KBM-7 (cell line): ENCODE measurements around the gene RPL7A.
A peak's percentile ranks its signal among the peaks of the same experiment; 100 is the strongest.
"Not testable (repeated sequence)": the region's sequence is repeated elsewhere in the genome, so short reads cannot be mapped to it uniquely, and the experiment has no call there.

Experiments
- DNase-seq: peaks from one replicate; pipeline ENCODE4 v3.0.0-alpha.2; 2015
- in situ Hi-C: fragments of 300-500 bp; cut with MboI; formaldehyde crosslinking; loops from 2 replicates; pipeline ENCODE4 v1.14.3; 2020; ENCODE audit warnings: low sequenced_read_pairs, low pct_unique_long_range_greater_than_20kb, mixed read lengths

RPL7A gene

GRCh38 chr9:133378408-133378962 is 30.5 kb downstream of the RPL7A start:
- in situ Hi-C loops: no loop called here

GRCh38 chr9:133379153-133380086 is 31.4 kb downstream of the RPL7A start:
- in situ Hi-C loops: no loop called here
- no peak for DNase-seq

More at GRCh38 chr9:133378408-133378962, 30.5 kb downstream of the RPL7A start:
- no peak for DNase-seq

GRCh38 chr9:133380734-133381133 is 32.7 kb downstream of the RPL7A start:
- in situ Hi-C loops: no loop called here
- no peak for DNase-seq

- in situ Hi-C loops: no loop called here
- DNase-seq: no peak
Measured at GRCh38 chr9:133382507-133383141, 34.6 kb downstream of the RPL7A start.

- DNase-seq: no peak
- in situ Hi-C loops: no loop called here
Measured at GRCh38 chr9:133383438-133383837, 35.4 kb downstream of the RPL7A start.

- no peak for DNase-seq
- in situ Hi-C loops: no loop called here
Measured at GRCh38 chr9:133384736-133385321, 36.8 kb downstream of the RPL7A start.

DNA sequence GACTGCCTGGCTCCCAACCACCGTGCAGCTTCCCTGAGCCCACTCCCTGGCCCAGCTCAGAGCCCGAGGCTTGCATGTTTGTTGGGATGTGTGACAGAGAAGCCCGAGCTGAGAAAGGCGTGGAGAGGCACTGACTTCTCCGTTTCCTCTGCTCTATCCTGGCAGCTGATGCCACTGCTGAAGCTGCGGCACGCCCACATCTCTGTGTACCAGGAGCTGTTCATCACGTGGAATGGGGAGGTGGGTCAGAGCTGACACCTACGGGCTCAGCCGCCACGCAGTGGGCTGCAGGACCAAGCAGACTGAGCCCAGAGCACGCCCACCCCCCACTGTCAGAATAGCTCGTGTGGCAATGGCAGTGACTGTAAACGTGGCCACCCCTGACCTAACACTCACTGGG is 37.4 kb downstream of the RPL7A start:
- in situ Hi-C loops: no loop called here

GRCh38 chr9:133386338-133386737 is 38.3 kb downstream of the RPL7A start:
- no peak for DNase-seq
- in situ Hi-C loops: no loop called here

More for the DNA sequence above, 37.4 kb downstream of the RPL7A start:
- no peak for DNase-seq

DNA sequence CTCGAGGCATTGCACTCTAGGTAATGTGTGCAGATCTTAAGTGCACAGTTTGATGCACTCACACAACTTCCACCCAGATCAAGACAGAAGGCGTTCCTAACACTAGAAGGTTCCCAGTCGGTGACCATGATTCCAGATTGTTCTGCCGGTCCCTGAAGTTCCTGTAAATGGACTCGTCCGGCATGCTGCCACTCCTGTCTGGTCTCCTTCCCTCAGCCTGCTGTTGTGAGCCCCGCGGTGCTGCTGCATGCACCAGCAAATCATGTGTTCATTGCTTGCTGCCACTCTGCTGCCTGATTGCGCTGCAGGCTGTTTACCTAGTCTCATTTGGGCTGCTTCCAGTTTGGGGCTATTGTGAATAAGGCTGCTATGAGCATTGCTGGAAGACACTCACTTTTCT is 39.7 kb downstream of the RPL7A start:
- in situ Hi-C loops: no loop called here
- DNase-seq: no peak

DNA sequence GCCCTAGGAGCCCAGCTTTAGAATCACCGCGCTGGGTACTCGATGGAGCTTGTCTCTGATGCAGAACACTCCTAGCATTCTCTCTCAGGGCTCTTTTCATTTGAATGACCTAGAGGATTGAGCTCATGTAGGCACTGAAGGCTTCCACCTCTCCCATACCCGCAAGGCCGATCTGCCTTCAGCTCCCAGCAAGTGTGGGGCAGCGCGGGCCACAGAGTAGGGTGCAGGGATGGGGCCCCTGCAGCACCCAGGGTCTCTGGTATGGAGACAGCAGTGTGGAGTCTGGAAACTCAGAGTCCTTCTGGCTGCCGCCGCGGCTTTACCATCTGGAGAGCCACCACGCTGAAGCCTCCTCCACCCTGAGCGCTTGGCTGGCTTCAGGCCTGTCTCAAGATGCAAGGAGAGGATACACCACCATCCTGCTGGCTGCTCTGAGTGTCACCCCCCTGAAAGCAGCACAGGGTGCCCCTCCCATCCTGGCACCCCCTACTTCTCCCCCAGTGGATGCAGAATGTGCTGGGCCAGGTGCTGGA is 41.1 kb downstream of the RPL7A start:
- in situ Hi-C loops: no loop called here
- no peak for DNase-seq

DNA sequence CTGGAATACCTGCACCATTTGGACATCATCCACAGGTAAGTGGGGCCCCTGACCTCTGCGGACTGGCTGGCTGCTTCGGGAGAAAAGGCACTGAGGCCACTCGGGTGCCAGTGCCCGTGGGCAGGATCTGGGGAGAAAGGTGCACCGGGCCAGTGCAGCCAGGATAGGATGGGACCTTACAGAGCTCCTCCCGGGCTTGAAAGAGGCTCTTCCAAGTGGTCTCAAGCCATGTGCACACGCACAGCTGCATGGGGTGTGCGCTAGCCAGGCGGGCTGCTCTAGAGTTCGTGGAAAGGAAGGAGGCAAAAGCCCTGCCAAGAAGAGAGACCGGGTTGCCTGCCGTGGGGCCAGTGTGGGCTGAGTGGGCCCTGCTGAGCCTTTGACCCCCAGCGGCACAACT is 41.5 kb downstream of the RPL7A start:
- in situ Hi-C loops: no loop called here
- DNase-seq: no peak

- DNase-seq: no peak
- in situ Hi-C loops: no loop called here
Measured at GRCh38 chr9:133390713-133391112, 42.7 kb downstream of the RPL7A start.

DNA sequence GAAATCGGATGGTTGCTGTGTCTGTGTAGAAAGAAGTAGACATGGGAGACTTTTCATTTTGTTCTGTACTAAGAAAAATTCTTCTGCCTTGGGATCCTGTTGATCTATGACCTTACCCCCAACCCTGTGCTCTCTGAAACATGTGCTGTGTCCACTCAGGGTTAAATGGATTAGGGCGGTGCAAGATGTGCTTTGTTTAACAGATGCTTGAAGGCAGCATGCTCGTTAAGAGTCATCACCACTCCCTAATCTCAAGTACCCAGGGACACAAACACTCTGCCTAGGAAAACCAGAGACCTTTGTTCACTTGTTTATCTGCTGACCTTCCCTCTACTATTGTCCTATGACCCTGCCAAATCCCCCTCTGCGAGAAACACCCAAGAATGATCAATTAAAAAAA is 43.4 kb downstream of the RPL7A start:
- DNase-seq, in situ Hi-C loops: not testable (repeated sequence)

DNA sequence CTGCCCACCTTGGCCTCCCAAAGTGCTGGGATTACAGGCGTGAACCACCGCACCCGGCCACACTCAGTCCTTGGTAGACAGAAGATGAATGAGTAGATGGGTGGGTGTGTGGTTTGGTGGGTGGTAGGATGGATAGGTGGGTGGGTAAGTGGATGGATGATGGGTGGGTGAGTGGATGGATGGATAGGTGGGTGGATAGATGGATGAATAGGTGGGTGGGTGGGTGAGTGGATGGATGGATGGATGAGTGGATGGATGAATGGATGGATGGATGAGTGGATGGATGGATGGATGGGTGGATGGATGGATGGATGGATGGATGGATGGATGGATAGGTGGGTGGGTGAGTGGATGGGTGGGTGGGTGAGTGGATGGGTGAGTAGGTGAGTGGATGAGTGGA is 44.3 kb downstream of the RPL7A start:
- in situ Hi-C loops, DNase-seq: not testable (repeated sequence)

- in situ Hi-C loops: no loop called here
- no peak for DNase-seq
Measured at GRCh38 chr9:133393399-133393798, 45.4 kb downstream of the RPL7A start.

GRCh38 chr9:133394687-133395271 is 46.8 kb downstream of the RPL7A start:
- in situ Hi-C loops: no loop called here
- DNase-seq: no peak

- in situ Hi-C loops: no loop called here
- peak; percentile 31 for DNase-seq
Measured at GRCh38 chr9:133396952-133397351, 48.9 kb downstream of the RPL7A start.

GRCh38 chr9:133397370-133397769 is 49.4 kb downstream of the RPL7A start:
- in situ Hi-C loops: no loop called here
- no peak for DNase-seq

DNA sequence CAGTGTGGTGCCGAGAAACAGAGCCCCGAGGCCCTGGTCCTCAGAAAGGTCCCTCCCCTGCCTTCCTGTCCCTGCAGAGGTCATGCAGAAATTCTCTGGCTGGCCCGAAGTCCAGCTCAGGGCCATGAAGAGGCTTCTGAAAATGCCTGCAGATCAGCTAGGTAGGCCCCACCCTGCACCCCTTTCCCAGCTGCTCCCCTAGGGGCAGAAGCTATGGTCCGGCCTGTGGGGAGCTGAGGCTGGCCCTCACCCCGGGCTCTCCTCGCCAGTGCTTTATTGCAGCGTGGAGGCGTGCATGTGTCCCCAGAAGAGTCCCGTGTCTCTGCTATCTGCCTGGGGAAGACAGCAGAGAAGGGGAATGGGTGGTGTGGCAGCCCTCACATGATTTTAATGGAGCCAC is 49.9 kb downstream of the RPL7A start:
- in situ Hi-C loops: no loop called here
- DNase-seq: no peak
